Activated T-cell treated with anti-CD3 and anti-CD28 coated beads, Interleukin-2, amount 50 U/mL, for 48 hours (primary cell): ENCODE data around the gene ATG101.

Experiments
- DNase-seq, 2 experiments: peaks; one replicate each; pipeline ENCODE4 v3.0.0-alpha.2; 2020

The ATG101 gene

GRCh38 chr12:52042706-52043385 lies 26.9 kb upstream of the ATG101 start:
- no peak for DNase-seq

- no peak for DNase-seq
These were observed 26.2 kb upstream of the ATG101 start for GRCh38 chr12:52043386-52044212.

GRCh38 chr12:52044292-52044983 lies 25.3 kb upstream of the ATG101 start:
- no peak for DNase-seq

GRCh38 chr12:52045794-52046199 lies 24.0 kb upstream of the ATG101 start:
- DNase-seq: no peak

GRCh38 chr12:52046859-52047258 lies 22.9 kb upstream of the ATG101 start:
- DNase-seq: no peak

GRCh38 chr12:52049286-52049685 lies 20.5 kb upstream of the ATG101 start:
- DNase-seq: no peak

- no peak for DNase-seq
These were observed 20.1 kb upstream of the ATG101 start for GRCh38 chr12:52049688-52050087.

- DNase-seq: no peak
These were observed 19.5 kb upstream of the ATG101 start for GRCh38 chr12:52050116-52050757.

GRCh38 chr12:52050758-52051541 lies 18.8 kb upstream of the ATG101 start, which contains the start of gene NR4A1:
TSS of gene NR4A1 (plus strand) at chr12:52051442. CDS start at chr12:52054329, 2,887 bp downstream.
- peak; percentile 98 for DNase-seq

GRCh38 chr12:52052468-52053186 lies 17.2 kb upstream of the ATG101 start:
- peak; percentile 35 to 38 for DNase-seq

GRCh38 chr12:52053536-52054209 lies 16.1 kb upstream of the ATG101 start:
- DNase-seq: no peak

GRCh38 chr12:52054231-52054832 lies 15.4 kb upstream of the ATG101 start:
- no peak for DNase-seq

- no peak for DNase-seq
These were observed 14.7 kb upstream of the ATG101 start for GRCh38 chr12:52054833-52055730.

- DNase-seq: no peak
These were observed 13.8 kb upstream of the ATG101 start for GRCh38 chr12:52055731-52056711.

- no peak for DNase-seq
These were observed 12.8 kb upstream of the ATG101 start for GRCh38 chr12:52056801-52057637.

- DNase-seq: no peak
These were observed 11.9 kb upstream of the ATG101 start for GRCh38 chr12:52057638-52058576.
